Fibroblast of upper back skin (primary cell): ENCODE results near the gene LINC00305.

Experiments
- DNase-seq: peaks from one replicate; pipeline ENCODE4 v3.0.0-alpha.2; 2013

Gene LINC00305

DNA sequence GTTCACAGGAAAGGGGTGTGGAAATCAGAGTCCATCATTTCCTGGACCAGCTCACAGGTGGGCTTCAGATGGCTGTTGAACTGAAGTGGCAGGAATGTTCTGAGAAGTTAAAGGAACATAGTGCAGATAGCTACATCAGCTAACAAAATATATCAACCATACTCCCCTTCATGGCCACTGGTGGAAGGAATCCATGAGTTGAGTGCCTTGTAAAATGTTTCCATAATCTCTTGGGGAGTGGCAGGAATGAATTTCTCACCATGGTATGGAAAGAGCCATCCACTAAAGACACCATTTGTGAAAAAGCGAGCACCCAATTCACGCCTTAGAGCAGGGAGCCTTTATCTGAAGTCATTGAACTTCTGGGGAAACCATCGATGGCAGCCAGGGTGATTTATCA is at the start of gene LINC00305:
Gene LINC00305 (minus strand): TSS at position 101 of the 400 bp plus-strand sequence.
- DNase-seq = no peak

DNA sequence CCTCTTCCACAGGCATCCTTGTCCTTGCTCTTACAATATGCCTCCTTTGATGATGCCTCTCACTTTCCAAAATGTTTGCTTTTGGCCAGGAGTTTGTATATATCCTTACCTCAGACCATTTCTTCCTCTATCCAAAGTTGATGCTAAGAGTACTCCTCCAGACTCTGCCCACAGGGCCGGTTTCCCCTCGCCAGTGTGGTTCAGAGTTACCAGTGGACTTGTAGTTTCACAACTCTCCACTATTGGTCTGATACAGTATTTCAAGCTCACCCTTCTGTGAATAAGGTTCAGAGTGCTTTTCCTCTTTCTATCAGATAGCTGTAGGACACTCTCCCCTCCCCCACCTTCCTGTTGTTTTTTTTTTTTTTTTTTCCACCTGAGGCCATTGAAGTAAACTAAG is 42.2 kb upstream of the LINC00305 start:
- no peak for DNase-seq

DNA sequence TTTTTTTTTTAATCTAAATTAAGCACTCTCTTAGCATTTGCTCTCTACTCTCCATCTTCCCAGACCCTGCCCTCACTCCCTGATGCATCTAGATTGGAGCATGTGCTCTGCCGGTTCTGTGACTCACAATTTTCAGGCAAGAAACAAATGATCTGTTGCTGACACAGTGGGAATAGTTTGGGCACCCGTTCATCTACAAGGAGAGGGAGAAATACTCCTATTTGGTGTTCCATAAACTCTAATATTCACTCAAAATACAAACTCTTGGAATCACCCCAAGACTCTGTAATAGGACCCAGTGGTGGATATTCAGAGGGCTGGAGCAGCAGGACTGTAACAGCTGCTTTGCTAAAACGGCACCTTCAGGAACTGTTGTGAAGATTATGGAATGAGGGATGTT is 37.1 kb upstream of the LINC00305 start:
- DNase-seq = no peak

DNA sequence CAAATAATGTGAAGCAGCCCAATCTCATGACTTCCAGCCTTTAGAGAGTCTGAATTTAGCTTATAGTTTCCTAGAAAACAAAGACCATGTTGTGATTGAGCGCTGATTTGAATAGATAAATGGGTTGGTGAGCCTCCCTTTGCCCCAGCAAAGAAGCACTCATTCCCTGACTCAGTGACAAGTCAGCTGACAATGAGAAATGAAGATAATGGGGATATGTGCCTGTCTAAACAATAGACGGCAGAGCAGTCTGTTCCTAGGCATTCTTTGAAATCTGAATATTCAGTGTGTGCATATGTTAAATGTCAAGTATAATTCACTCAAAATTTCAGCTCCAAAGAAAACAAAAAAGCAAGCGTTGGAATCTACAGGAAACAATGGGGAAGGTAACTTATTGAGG is 34.8 kb upstream of the LINC00305 start:
- DNase-seq = no peak

DNA sequence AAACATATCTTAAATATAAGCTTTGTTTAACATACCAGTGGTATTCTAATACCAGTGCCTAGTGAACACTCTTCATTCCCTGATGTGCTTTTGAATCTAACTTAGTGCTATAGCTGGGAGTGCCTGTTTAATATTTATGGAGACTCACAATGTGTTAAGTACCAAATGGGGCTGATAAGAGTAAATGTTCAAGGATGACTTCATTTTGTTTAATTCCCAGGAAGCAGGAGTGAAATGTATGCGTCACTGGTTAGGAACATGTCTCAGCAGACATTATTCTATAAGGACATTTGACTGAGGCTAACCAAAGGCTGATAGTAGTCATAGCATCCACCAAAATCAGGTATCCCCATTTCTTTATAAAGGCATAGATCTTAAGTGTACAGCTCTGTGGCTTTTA is 31.7 kb upstream of the LINC00305 start:
- DNase-seq = no peak

DNA sequence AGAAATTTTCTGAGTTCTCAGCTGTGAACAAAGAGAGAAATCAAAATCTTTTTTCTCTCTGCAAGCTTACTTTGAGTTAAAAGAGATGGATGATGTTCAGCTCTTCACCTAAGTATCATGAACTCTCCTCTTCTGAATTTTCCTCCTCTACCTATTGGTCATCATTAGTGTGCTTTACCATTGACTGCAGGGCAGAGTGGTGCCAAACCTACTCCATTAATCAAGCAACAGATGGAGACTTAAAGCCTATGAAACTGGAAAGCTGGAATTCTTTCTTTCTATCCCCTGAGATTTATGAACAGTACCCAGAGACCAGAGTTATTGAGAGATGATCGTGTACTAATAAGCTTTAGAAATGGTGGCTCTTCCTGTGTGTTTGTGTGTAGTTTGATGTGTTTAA is 31.3 kb upstream of the LINC00305 start:
- DNase-seq = no peak

DNA sequence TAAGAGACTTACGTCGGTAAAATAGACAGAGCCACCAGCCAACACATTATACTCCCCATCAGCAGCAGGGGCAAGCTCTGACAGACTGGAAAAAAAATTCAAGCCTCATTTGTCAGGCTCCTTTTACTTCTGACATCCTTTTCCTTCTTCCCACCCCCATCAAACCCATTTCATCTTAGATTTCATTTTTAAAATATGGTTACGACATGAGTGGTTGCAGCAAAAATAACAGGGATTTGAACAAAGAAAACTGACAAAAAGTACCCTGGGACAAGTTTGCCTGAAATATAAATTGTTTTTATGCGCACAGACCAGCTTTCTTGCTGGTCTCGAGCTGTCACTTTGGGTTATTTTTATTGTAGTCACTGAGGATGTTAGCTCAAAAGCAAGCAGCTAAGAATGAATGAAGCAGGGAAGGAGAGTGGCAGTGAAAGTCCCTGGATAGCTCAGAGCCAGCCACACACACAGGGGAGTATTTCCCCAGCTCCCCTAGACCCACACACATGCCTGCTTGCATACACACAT is 30.7 kb upstream of the LINC00305 start:
- no peak for DNase-seq

DNA sequence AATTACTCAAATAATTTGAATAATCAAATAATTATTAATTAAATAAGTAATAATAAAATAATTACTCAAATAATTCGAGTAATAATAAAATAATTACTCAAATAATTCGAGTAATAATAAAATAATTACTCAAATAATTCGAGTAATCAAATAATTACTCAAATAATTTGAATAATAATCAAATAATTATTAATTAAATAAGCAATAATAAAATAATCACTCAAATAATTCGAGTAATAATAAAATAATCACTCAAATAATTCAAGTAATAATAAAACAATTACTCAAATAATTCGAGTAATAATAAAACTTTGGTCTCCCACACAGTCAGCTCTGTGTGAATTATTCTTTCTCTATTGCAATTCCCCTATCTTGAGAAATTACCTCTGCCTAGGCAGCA is 30.0 kb upstream of the LINC00305 start:
- no peak for DNase-seq

DNA sequence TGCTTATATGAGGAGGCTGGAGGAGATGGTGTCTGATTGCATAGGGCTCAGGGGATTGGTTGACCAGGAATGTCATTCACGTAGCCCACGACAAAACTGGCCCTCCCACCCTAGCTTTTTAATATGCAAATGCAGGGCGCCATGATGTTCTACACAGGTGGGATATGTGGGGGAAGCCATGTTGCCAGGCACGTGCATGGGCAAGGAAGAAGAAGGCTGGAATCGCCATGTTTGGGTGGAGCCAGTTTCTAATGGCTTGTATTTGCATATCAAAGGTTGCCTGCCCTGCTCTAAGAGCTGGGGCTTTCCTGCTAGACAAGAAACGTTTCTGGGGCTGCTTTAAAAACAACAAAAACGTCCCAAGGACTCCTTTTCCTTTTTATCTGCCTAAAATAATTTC is 26.5 kb upstream of the LINC00305 start:
- DNase-seq = no peak

DNA sequence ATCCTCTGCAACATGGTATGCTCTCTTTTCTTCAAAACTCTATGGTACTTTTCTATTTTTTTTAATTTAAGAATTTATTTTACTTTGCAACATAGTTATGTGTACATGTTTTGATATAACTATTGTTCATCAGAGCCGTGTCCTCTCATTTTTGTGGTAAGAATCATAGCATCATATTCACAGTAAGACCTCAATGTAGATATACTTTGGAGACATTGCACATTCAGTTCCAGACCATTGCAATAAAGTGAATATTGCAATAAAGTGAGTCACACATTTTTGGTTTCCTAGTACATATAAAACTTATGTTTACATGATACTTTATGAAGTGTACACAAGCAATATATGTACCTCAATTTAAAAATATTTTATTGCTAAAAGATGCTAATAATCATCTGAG is 22.7 kb upstream of the LINC00305 start:
- DNase-seq = no peak

DNA sequence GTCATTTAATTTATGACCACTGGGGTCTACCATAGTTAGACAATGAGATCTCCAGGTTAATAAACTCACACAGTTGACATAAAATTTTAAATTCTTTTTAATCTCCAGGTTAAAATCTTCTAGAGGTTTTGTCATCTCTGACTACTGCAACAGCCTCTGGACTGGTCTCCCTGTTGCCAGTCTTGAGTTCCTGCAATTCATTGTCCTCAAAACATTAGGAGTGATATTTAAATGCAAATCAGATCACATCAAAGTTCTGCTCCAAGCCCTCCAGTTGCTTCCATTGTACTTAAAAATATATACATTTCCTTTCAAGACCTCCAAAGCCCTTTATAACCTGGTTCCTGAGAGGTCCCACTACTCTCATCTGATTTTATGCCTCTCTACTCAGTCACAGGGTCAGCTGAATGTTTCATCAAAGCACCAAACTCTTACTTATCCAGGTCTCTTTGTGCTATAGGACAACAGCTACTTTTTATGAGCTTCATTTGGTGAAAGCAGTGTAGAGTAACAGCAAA is 18.6 kb upstream of the LINC00305 start:
- DNase-seq = no peak

DNA sequence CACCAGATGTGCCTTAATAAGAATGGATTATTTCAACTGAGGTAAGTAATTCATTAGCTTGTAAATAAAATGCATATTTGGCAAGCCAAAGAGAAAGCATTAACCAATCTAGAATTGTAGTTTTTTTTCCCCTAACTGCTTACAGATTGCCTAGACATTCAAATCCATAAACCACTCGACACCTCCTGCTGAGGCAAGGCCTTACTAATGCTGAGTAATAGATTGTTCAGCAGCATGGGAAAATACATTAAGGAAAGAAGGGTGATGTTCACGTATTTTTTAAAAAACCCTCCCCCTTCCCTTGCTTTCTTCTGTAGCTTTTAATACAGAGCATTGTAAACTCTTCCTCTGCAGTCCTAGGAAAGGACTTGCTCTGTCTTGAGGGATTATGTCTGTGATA is 17.0 kb upstream of the LINC00305 start:
- peak; percentile 92 for DNase-seq

DNA sequence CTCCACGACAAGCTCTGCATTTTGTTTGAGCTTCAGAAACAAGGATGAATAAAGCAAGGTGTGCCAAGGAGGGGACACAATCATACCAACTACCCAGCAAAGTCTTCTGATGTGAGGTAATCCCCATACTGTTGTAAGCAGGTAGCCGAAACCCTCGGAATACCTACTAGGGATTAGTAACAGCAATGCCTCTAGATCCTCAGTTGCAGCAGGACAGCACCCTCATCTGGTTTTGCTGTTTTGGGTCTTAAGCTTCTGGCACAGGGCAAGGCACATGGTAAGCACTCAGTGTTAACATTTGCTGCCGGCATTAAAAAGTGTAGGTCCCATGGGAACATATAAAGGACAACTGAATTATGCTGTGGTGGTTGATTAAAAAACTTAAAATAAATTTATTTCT is 16.0 kb upstream of the LINC00305 start:
- DNase-seq = no peak

DNA sequence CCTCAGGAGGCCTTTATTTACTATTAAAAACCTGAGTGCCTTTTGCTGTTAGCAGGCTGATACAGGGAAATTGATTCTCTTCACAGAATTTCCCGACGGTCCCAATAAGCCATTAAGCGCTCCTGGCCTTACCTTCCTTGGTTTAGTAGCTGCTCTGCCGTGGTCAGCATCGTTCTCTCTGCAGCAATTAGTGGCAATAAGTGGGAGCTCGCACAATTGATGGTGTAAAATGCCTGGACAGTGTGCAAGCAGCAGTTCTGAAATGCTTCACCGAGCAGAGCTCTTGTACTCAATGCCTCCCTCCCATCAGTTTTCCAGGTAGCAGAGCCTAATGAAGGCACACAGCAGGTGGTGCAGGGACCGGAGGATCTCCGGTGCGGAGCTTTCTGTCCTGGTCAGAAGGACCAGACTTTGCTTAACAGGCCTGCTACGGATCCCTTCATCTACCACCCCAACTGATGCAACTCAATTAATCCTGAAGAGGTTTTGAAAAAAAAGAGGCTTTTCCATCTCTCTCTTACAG is 1.1 kb upstream of the LINC00305 start:
- no peak for DNase-seq

DNA sequence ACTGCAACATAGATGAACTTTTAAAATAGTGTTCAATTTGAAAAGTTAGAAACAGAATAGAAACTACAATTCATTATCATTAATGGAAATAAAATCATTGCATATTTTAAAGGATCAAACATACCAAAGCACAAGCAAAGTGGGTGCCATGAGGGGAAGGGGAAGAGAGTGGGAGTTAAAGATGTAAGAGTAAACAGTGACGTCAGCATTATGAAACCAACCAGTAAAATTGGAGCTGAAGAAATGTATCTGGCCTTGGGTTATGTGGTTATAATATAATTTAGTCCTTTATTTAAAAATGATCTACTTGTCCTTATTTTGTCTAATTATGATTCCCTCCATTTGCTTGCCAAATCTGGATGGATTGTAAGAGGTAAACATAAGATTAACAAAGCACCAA is 6.0 kb downstream of the LINC00305 start:
- DNase-seq = no peak

DNA sequence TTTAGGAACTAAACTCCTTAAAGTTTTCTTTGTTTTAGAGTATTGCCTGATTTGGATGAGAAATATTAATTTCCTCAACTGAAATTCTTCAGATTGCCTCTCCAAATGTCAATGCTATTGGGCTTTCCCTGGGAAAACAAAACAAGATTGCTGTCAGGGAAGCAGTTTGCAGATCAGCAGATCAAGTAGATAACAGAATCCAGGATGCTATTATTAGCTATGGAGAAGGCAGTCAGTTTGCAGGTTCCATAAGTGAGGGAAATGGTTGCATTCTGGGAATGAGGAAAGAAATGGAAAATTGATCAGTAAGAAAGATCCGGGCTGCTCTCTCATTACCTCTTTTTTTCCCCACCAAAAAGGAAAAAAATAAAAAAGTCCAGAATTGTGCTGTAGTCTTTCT is 11.0 kb downstream of the LINC00305 start:
- no peak for DNase-seq

DNA sequence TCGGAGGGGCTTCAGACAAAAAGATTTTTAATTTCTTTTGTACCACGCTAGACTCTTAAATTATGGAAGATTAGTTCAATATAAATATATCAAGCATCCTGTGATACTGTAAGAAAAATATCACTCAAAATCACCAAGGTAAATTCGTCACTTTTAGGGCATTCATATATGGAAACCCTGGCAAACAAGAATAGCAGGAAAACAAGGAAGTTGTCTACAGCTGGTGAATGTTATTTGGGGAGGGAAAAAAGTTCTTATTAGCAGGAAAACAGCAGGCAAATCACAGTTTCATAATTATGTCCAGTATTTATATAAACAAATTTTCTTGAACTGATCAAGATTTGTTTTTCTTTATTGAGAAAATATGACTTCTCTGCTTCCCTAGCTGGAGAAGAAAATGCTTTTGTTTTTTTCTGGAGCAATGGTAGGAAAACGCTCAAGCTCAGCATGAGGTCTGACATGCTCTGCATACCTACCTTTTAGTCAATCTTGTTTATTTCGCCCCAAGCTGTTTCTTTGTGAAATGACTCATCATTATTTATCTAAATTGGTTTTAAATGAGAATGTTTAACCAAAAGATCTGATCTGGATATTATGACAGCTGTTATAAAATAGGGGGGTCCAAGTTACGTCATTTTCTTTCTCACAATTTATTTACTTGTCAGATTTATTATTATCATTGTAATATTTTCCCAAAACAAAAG is 14.7 kb downstream of the LINC00305 start:
- DNase-seq = peak; percentile 14

DNA sequence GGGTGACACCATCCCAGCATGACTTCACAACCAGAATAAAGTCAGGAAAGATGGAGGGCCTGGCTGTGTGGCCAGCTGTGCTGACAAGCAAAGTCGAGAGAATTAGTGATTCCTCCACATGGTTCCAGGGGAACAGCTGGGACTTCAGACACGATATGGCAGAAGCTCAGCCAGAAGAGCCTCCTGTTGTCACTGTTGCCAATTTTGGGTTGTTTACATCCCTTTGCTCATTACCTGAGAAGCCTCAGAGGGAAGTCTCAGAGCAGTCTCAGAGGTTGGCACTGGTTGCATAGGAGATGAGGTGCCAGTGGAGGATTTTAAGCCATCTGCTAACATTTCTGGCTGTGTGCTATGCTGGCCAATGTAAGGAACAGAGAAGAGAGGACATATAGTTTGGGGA is 16.0 kb downstream of the LINC00305 start:
- DNase-seq = no peak

DNA sequence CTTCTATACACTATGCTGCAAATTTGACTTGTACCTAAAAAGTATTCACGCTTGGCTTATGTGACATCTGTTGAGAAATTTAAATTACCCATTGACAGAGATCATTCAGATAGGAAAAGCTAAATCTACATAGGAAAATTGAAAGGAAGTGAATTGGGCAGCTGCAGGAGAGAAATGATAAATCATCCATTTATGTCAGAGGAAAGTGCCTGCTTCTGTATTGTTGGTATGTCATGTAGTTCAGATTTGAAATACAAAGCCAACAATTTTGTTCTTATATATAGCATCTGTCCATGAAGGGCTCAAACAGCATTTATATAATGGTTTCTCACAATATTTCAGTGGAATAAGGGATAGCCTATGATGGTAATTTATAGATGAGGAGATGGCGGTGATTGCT is 17.6 kb downstream of the LINC00305 start:
- DNase-seq = no peak

DNA sequence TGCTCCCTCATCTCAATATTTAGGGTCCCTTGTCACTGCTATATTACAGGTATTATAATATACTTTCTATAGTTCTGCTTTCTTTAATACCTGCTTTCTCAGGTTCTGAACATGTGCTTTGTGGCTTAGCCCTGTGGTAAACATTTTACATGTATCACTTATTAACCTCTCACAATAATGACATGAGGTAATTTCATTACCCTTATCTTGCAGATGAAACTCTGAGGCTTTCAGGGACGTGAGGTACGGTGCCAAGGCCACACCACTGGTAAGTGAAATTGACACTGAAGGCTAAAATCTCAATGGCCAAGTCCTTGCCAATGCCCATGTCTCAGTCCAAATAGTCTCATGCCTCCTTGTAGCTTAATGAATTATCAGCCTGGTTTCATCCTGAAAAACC is 21.7 kb downstream of the LINC00305 start:
- DNase-seq = no peak

DNA sequence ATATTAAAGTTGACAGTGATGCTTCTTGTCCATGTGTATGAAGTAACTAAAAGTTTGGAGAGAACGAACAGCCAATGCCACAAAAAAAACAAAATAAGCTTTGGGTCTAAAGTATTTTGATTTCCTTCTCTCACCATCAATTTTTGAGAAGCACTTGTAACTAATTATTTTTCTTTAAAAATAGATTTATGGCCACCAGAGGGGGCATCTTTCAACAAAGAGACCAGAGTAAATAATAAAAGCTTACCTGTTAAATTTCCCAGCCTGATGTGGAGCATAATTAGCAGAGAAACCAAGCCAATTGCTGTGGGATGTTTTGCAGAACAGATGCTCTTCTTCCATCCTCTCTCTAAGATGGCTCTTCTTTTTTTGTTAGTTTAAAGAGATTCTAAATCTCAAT is 29.0 kb downstream of the LINC00305 start:
- peak; percentile 4 for DNase-seq

DNA sequence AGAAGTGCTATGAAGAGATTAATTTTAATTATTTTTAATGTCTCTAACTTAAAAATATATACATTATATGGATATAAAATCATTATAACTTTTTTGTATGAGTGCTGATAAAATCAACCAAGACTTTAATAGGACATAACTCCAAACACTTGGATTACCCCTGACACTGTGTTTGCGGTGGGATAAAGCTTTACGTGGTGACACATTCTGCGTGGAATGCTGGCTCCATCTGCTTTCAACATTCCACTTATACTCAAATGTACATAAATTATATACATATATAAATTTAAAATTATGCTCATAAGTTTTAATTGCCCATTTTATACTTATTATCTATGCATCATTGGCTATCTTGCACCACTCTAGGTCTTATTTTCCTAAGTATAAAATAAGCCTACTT is 30.5 kb downstream of the LINC00305 start:
- DNase-seq = peak; percentile 8

DNA sequence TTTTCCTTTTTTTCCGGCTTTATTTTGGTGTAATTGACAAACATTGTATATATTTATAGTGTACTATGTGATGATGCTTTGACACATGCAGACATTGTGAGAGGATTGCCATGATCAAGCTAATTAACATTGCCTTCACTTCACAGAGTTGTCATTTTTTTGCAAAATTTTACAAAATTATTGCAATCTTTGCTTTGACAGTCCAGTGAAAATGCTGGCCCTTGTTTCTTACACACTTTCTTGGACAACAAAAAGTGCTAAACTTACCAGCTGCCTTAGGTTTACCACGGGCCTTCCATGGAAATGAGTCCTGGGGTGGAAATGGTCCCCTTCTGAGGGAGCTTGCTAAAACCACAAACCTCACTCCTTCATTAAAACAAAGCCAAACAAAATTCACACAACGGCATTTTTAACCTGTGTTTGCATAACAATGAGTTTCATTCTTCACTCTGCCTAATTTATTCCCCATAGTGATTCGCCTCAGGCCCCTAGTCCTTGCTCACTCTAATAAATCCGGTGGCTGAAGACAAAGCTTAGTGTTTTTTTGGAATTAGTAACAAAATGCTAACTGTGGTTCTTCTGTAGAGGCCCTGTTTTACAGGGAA is 32.2 kb downstream of the LINC00305 start:
- no peak for DNase-seq

DNA sequence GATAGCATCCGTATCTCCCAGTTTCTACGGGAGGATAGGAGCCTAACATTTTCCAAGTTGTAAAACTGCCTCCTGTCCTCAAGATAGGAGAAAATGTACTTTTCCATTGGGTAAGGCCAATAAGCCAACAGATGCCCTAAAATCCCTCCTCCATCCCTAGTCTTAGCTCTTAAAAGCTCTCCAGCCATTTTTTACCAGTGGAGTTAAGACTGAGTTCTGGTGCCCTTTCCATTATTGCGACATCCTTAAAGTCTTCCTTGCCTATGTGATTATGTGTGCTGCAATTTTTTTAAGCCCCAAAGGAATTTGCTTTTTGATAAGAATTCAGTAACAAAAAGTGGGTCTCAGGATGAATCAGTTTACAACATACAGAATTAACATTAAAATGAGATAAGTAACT is 33.0 kb downstream of the LINC00305 start:
- no peak for DNase-seq
